ENCODE data around the gene FAM89B. TPM values are rescaled to one million over a fixed set of nuclear protein-coding genes. Genes with fewer than 3 reads are reported as not detected.

Gene FAM89B
- total and polyA plus RNA-seq, 2 donors (not counting 3 experiments of a cell fraction or from before 2014, with no cell fraction given): 63.1 to 153 TPM

- Histone ChIP-seq H3K36me3 (ENCODE audit: control insufficient read depth in 2 of 2, extremely low read depth in 1 of 2, insufficient read depth in 2 of 2, low read length in 2 of 2) (peaks cover 0 to 24% of the 10 kb centered on the region in 2 experiments), H3K4me3 (replicated peaks in 1 of 3; ENCODE audit: insufficient read depth in 1 of 3, low read depth in 1 of 3, low read length in 3 of 3) (peak overlapping the region in 1 of 3 experiments; percentile 38), H3K4me1 (ENCODE audit: control insufficient read depth, extremely low read depth, insufficient read depth, low read length) (peaks cover 6% of the 10 kb centered on the region), H4K20me1 (replicated peaks; ENCODE audit: control insufficient read depth, extremely low read depth, insufficient read depth, low read length) (no peaks in the 10 kb centered on the region), H3K27ac (ENCODE audit: insufficient read depth, low read depth, low read length) (no peak overlapping the region), H3K27me3 (ENCODE audit: control insufficient read depth in 2 of 2, insufficient read depth in 2 of 2, low read length in 2 of 2) (no peaks in the 10 kb centered on the region), H2AFZ (ENCODE audit: low read depth, low read length) (no peak overlapping the region), H3K9me1 (replicated peaks; ENCODE audit: control insufficient read depth, extremely low read depth, insufficient read depth, low read length) (no peaks in the 10 kb centered on the region), H3K4me2 (ENCODE audit: insufficient read depth, low read length) (no peak overlapping the region), H3K79me2 (ENCODE audit: control insufficient read depth, insufficient read depth, low read length) (no peaks in the 10 kb centered on the region), H3K9me3 (replicated peaks; ENCODE audit: control insufficient read depth, insufficient read depth, low read length) (no peaks in the 10 kb centered on the region), H3K9ac (replicated peaks; ENCODE audit: extremely low read depth, insufficient read depth, low read length) (no peak overlapping the region)
- FAIRE-seq: no peak
- dilution Hi-C loops (cut with MboI; ENCODE audit: extremely low pct_ligation_motif_present, low sequenced_read_pairs) (no loop called here), intact Hi-C loops (cut with micrococcal nuclease) (no loop called here)
- TF ChIP-seq MYC (IDR thresholded peaks at IDR 0.05; ENCODE audit: low read depth, low read length) (no peak), MAX (IDR thresholded peaks at IDR 0.05; ENCODE audit: insufficient read depth, insufficient read length) (no peak), POLR2AphosphoS5 (IDR thresholded peaks at IDR 0.05; ENCODE audit: insufficient read depth, low read depth, low read length) (no peak), FOS (IDR thresholded peaks at IDR 0.05; ENCODE audit: borderline replicate concordance, insufficient read depth, low read length) (no peak), POLR2A (IDR thresholded peaks at IDR 0.05; ENCODE audit: low read depth, low read length) (no peak), CTCF (IDR thresholded peaks at IDR 0.05; ENCODE audit: extremely low read depth in 1 of 2, insufficient read depth in 1 of 2, low read depth in 1 of 2, low read length in 2 of 2) (no peak)
- BruUV-seq (replicated peaks): no TSS peak
- ChIA-PET CTCF (interaction anchor here (1.0 to 6.1 kb wide), 15 partner anchors 8 to 344 kb away, joined by 3 to 206 read pairs (median 13); partner anchors contain the start of genes EHBP1L1, FAM89B, KCNK7 and PCNX3), POLR2A (interaction anchor here (1.1 kb wide), 3 partner anchors 16 to 33 kb away, joined by 3 read pairs; partner anchors contain the start of gene LTBP3)
- DNase-seq (ENCODE audit: low read depth, low spot score): peak; percentile 24
Observed at GRCh38 chr11:65541093-65541982, 31.0 kb upstream of the FAM89B start.

Measured in endothelial cell of umbilical vein (primary cell).